ENCODE results near the gene CYBC1.

CYBC1 gene

GRCh38 chr17:82410014-82410716 lies 40.4 kb downstream of the CYBC1 start:
- no peak for TF ChIP-seq FOXM1 (IDR thresholded peaks at IDR 0.05; ENCODE audit: borderline replicate concordance)
- no peak for TF ChIP-seq SUZ12 (IDR thresholded peaks at IDR 0.05)
- TF ChIP-seq L3MBTL2 (conservative IDR thresholded peaks at IDR 0.05): no peak
- TF ChIP-seq BHLHE40 (IDR thresholded peaks at IDR 0.05; ENCODE audit: borderline replicate concordance): no peak
- no peak for DNase-seq (ENCODE audit: extremely low spot score)
- ChIA-PET POLR2A (no interaction called here), CTCF (interaction anchor here (0.7 kb wide), 1 partner anchor 59 kb away, joined by 5 read pairs; no protein-coding TSS in a partner anchor)

DNA sequence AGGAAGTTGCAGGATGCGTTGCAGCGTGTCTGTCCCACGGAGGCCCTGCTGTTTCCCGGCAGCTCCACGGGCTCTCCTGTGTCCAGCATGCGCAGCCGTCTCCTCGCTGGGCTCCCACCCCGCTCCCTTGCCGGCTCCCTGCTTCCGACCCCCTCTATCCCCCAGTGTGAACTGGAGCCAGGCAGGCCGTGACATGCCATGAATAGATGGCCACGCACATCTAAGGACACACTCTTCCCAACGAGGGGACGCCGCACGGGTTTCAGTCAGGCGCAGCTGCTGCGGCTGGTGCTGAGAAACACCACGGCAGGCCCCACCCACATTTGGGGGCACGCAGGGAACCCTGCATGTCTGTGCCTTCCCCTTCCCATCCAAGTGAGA lies 41.6 kb downstream of the CYBC1 start:
- POLR2A ChIA-PET: no interaction called here
- CTCF ChIA-PET: interaction anchor here (0.7 kb wide), 1 partner anchor 173 kb away, joined by 3 read pairs; no protein-coding TSS in a partner anchor
- no peak for DNase-seq (ENCODE audit: extremely low spot score)
- TF ChIP-seq HDGF (IDR thresholded peaks at IDR 0.05; ENCODE audit: borderline replicate concordance): no peak
- no peak for TF ChIP-seq ELF4 (IDR thresholded peaks at IDR 0.05)
- no peak for TF ChIP-seq BHLHE40 (IDR thresholded peaks at IDR 0.05; ENCODE audit: borderline replicate concordance)
- no peak for TF ChIP-seq ARNT (IDR thresholded peaks at IDR 0.05)
- no peak for TF ChIP-seq ZNF384 (IDR thresholded peaks at IDR 0.05)
- TF ChIP-seq, protein P1, sequence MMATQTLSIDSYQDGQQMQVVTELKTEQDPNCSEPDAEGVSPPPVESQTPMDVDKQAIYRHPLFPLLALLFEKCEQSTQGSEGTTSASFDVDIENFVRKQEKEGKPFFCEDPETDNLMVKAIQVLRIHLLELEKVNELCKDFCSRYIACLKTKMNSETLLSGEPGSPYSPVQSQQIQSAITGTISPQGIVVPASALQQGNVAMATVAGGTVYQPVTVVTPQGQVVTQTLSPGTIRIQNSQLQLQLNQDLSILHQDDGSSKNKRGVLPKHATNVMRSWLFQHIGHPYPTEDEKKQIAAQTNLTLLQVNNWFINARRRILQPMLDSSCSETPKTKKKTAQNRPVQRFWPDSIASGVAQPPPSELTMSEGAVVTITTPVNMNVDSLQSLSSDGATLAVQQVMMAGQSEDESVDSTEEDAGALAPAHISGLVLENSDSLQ (IDR thresholded peaks at IDR 0.05): no peak
- TF ChIP-seq FOXK2 (IDR thresholded peaks at IDR 0.05): no peak
- no peak for TF ChIP-seq FOXM1 (IDR thresholded peaks at IDR 0.05; ENCODE audit: borderline replicate concordance)
- TF ChIP-seq SP1 (IDR thresholded peaks at IDR 0.05): no peak
- no peak for TF ChIP-seq LEF1 (IDR thresholded peaks at IDR 0.05; ENCODE audit: borderline replicate concordance)
- TF ChIP-seq CTBP1 (IDR thresholded peaks at IDR 0.05; ENCODE audit: borderline replicate concordance): no peak
- TF ChIP-seq NFRKB (IDR thresholded peaks at IDR 0.05): no peak
- TF ChIP-seq L3MBTL2 (conservative IDR thresholded peaks at IDR 0.05): no peak
- TF ChIP-seq TARDBP (IDR thresholded peaks at IDR 0.05): no peak

- CTCF ChIA-PET: no interaction called here
These were observed 42.1 kb downstream of the CYBC1 start for GRCh38 chr17:82408288-82408937.

GRCh38 chr17:82407255-82407654 lies 43.3 kb downstream of the CYBC1 start:
- POLR2A ChIA-PET: no interaction called here
- no peak for DNase-seq (ENCODE audit: extremely low spot score)
- TF ChIP-seq ZNF384 (IDR thresholded peaks at IDR 0.05) (no peak), SUZ12 (IDR thresholded peaks at IDR 0.05) (no peak), FOXA1 (IDR thresholded peaks at IDR 0.05) (no peak), ELF4 (IDR thresholded peaks at IDR 0.05) (no peak), FOXK2 (IDR thresholded peaks at IDR 0.05) (no peak), LEF1 (IDR thresholded peaks at IDR 0.05; ENCODE audit: borderline replicate concordance) (no peak), HDGF (IDR thresholded peaks at IDR 0.05; ENCODE audit: borderline replicate concordance) (no peak), NFRKB (IDR thresholded peaks at IDR 0.05) (no peak), L3MBTL2 (conservative IDR thresholded peaks at IDR 0.05) (no peak)
- CTCF ChIA-PET: no interaction called here

More at GRCh38 chr17:82408288-82408937, 42.1 kb downstream of the CYBC1 start:
- no peak for DNase-seq (ENCODE audit: extremely low spot score)
- POLR2A ChIA-PET: no interaction called here
- no peak for TF ChIP-seq FOXA1 (IDR thresholded peaks at IDR 0.05)
- no peak for TF ChIP-seq NFRKB (IDR thresholded peaks at IDR 0.05)
- TF ChIP-seq ARNT (IDR thresholded peaks at IDR 0.05): no peak
- no peak for TF ChIP-seq ZNF384 (IDR thresholded peaks at IDR 0.05)
- no peak for TF ChIP-seq CTBP1 (IDR thresholded peaks at IDR 0.05; ENCODE audit: borderline replicate concordance)
- no peak for TF ChIP-seq FOXK2 (IDR thresholded peaks at IDR 0.05)
- no peak for TF ChIP-seq HDGF (IDR thresholded peaks at IDR 0.05; ENCODE audit: borderline replicate concordance)
- TF ChIP-seq, protein P1 (IDR thresholded peaks at IDR 0.05): no peak
- TF ChIP-seq FOXM1 (IDR thresholded peaks at IDR 0.05; ENCODE audit: borderline replicate concordance): no peak
- no peak for TF ChIP-seq ELF4 (IDR thresholded peaks at IDR 0.05)
- TF ChIP-seq LEF1 (IDR thresholded peaks at IDR 0.05; ENCODE audit: borderline replicate concordance): no peak

DNA sequence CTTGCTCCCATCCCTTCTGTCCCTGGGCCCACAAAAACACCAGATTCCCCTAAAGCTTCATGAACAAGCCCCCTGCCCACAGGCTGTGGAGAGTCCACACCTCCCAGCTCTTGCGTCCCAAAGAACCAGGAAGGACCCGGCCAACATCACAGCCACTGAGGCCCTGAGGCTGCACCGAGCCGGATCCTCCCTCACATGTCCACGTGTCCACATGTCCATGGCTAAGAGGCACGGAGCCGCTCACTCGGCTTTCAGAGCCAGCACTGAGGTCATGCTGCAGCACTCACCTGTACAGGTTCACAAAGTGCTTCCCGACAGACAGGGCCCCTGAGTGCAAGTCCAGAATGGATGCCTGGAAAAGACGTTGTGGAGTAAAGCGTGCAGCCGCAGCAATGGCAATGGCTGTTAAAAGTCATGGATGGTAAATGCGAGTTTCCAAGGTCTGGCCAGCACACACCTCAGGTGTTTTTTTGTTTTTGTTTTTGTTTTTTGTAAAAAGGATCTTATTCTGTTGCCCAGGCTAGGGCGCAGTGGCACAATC lies 44.4 kb downstream of the CYBC1 start:
- TF ChIP-seq ARNT (IDR thresholded peaks at IDR 0.05) (no peak), L3MBTL2 (conservative IDR thresholded peaks at IDR 0.05) (no peak), SUZ12 (IDR thresholded peaks at IDR 0.05) (no peak), ELF4 (IDR thresholded peaks at IDR 0.05) (no peak), BHLHE40 (IDR thresholded peaks at IDR 0.05; ENCODE audit: borderline replicate concordance) (no peak), LEF1 (IDR thresholded peaks at IDR 0.05; ENCODE audit: borderline replicate concordance) (no peak), NFRKB (IDR thresholded peaks at IDR 0.05) (no peak), SP1 (IDR thresholded peaks at IDR 0.05) (no peak), ZNF384 (IDR thresholded peaks at IDR 0.05) (no peak), TARDBP (IDR thresholded peaks at IDR 0.05) (no peak), FOXM1 (IDR thresholded peaks at IDR 0.05; ENCODE audit: borderline replicate concordance) (no peak), FOXK2 (IDR thresholded peaks at IDR 0.05) (no peak), FOXA1 (IDR thresholded peaks at IDR 0.05) (no peak), CTBP1 (IDR thresholded peaks at IDR 0.05; ENCODE audit: borderline replicate concordance) (no peak)
- TF ChIP-seq, protein P1 (IDR thresholded peaks at IDR 0.05): no peak
- POLR2A ChIA-PET: no interaction called here
- CTCF ChIA-PET: no interaction called here
- DNase-seq (ENCODE audit: extremely low spot score): no peak

- POLR2A ChIA-PET: no interaction called here
- CTCF ChIA-PET: no interaction called here
- TF ChIP-seq ELF4 (IDR thresholded peaks at IDR 0.05): no peak
- no peak for DNase-seq (ENCODE audit: extremely low spot score)
These were observed 45.5 kb downstream of the CYBC1 start for GRCh38 chr17:82405051-82405450.

Data from HEK293T (cell line).